ENCODE data around the gene CCL13. TPM values are rescaled to one million over a fixed set of nuclear protein-coding genes. Genes with fewer than 3 reads are reported as not detected.
A peak's percentile ranks its signal among the peaks of the same experiment; 100 is the strongest.

CCL13 gene
- polyA plus RNA-seq, 2 of the 4 experiments (the other 2 are of a cell fraction), result not detected

- H3K4me3 ChIP-seq, result no peak overlapping the region
- no peak overlapping the region for H3K27ac ChIP-seq
- H3K4me1 ChIP-seq, result no peaks in the 10 kb centered on the region; the same call in 2 of the 3 replicates
- WGBS (ENCODE audit: missing lambda C conversion rate), result 16% methylated on average over 5 of the region's 5 CpGs
- FAIRE-seq (no peak), DNase-seq (ENCODE audit: low read depth in 1 of 2, low spot score in 1 of 2) (peak in 1 of 2 experiments; percentile 13), ATAC-seq (no peak)
- CTCF ChIA-PET, result interaction anchor here (1.8 to 2.6 kb wide), 2 partner anchors 49 to 111 kb away, joined by 4 to 11 read pairs; no protein-coding TSS in a partner anchor
- H3K9me3 ChIP-seq, result no peaks in the 10 kb centered on the region
- no peak overlapping the region for H3K4me2 ChIP-seq
- TF ChIP-seq ZC3H11A (IDR thresholded peaks at IDR 0.05) (no peak), MAZ (IDR thresholded peaks at IDR 0.05; ENCODE audit: borderline replicate concordance, low read depth, low read length) (no peak), NPAS2 (CRISPR knock-in tag; IDR thresholded peaks at IDR 0.05; ENCODE audit: borderline replicate concordance) (no peak), HOXA7 (CRISPR knock-in tag; IDR thresholded peaks at IDR 0.05) (no peak), RFX5 (IDR thresholded peaks at IDR 0.05) (no peak), CHD4 (IDR thresholded peaks at IDR 0.05; ENCODE audit: borderline replicate concordance) (no peak), MYC (IDR thresholded peaks at IDR 0.05; ENCODE audit: borderline replicate concordance, low read length) (no peak), CBX2 (IDR thresholded peaks at IDR 0.05; ENCODE audit: borderline replicate concordance, low read depth) (no peak), PHF8 (IDR thresholded peaks at IDR 0.05; ENCODE audit: borderline replicate concordance, low read depth) (no peak), POLR2AphosphoS2 (conservative IDR thresholded peaks at IDR 0.05; ENCODE audit: low read length) (no peak), RARB (CRISPR knock-in tag; IDR thresholded peaks at IDR 0.05) (no peak)
- POLR2A ChIA-PET, result no interaction called here
Measured at GRCh38 chr17:34312080-34312479, 44.2 kb upstream of the CCL13 start.

GRCh38 chr17:34313164-34313563, 43.1 kb upstream of the CCL13 start:
- ATAC-seq, result no peak
- POLR2A ChIA-PET, result no interaction called here

GRCh38 chr17:34314279-34314678, 42.0 kb upstream of the CCL13 start:
- Histone ChIP-seq H3K27ac (no peak overlapping the region), H3K4me1 (no peaks in the 10 kb centered on the region; the same call in 2 of the 3 replicates), H3K4me3 (no peak overlapping the region), H3K4me2 (0 out of 3 replicates have a peak overlapping the region, but pooled peaks have one; percentile 6), H3K9me3 (no peaks in the 10 kb centered on the region)
- DNase-seq (ENCODE audit: low read depth in 1 of 2, low spot score in 1 of 2) (no peak), FAIRE-seq (no peak), ATAC-seq (no peak)
- no peak for TF ChIP-seq JUNB (IDR thresholded peaks at IDR 0.05)
- peak in 1 of 2 experiments; percentile 48; a peak in 1 of 4 replicates for TF ChIP-seq CEBPB (IDR thresholded peaks at IDR 0.05)
- WGBS (ENCODE audit: missing lambda C conversion rate), result 27% methylated on average over 4 of the region's 4 CpGs
- CTCF ChIA-PET, result interaction anchor here (2.6 kb wide), 1 partner anchor 47 kb away, joined by 11 read pairs; no protein-coding TSS in a partner anchor
- POLR2A ChIA-PET, result no interaction called here

More at GRCh38 chr17:34313164-34313563, 43.1 kb upstream of the CCL13 start:
- H3K4me3 ChIP-seq, result no peak overlapping the region
- DNase-seq (ENCODE audit: low read depth in 1 of 2, low spot score in 1 of 2), result no peak
- no peak overlapping the region for H3K27ac ChIP-seq
- 42% methylated on average over 4 of the region's 4 CpGs for WGBS (ENCODE audit: missing lambda C conversion rate)
- H3K9me3 ChIP-seq, result no peaks in the 10 kb centered on the region
- TF ChIP-seq HOXB5 (CRISPR knock-in tag; IDR thresholded peaks at IDR 0.05), result no peak
- TF ChIP-seq BHLHE40 (IDR thresholded peaks at IDR 0.05; ENCODE audit: low read depth, low read length), result no peak
- TF ChIP-seq FOXS1 (CRISPR knock-in tag; IDR thresholded peaks at IDR 0.05), result no peak
- no peak for TF ChIP-seq MAFK (IDR thresholded peaks at IDR 0.05; ENCODE audit: partially characterized antibody)
- TF ChIP-seq JUN (IDR thresholded peaks at IDR 0.05), result no peak
- TF ChIP-seq RCOR1 (IDR thresholded peaks at IDR 0.05; ENCODE audit: low read depth, low read length), result no peak
- no peak for TF ChIP-seq NPAS2 (CRISPR knock-in tag; IDR thresholded peaks at IDR 0.05; ENCODE audit: borderline replicate concordance)
- no peak for TF ChIP-seq BCL3 (IDR thresholded peaks at IDR 0.05)
- CTCF ChIA-PET, result interaction anchor here (0.6 to 2.6 kb wide), 2 partner anchors 48 to 199 kb away, joined by 4 to 11 read pairs; no protein-coding TSS in a partner anchor
- no peak overlapping the region for H3K4me2 ChIP-seq
- H3K4me1 ChIP-seq, result no peaks in the 10 kb centered on the region; the same call in 2 of the 3 replicates
- FAIRE-seq, result no peak

GRCh38 chr17:34318474-34318873, 37.8 kb upstream of the CCL13 start:
- TF ChIP-seq CEBPB (IDR thresholded peaks at IDR 0.05), result no peak
- no peak for TF ChIP-seq NFE2L2 (conservative IDR thresholded peaks at IDR 0.05; ENCODE audit: low read length)
- 0 out of 5 replicates have a peak, but pooled peaks of 1 of the 2 experiments have one; percentile 10 for TF ChIP-seq RAD21 (conservative IDR thresholded peaks at IDR 0.05 in 1 of 2, IDR thresholded peaks at IDR 0.05 in 1 of 2)
- H3K9me3 ChIP-seq, result no peaks in the 10 kb centered on the region
- no peak overlapping the region for H3K27ac ChIP-seq
- H3K4me1 ChIP-seq, result no peaks in the 10 kb centered on the region
- WGBS (ENCODE audit: missing lambda C conversion rate), result 11% methylated on average over 3 of the region's 3 CpGs
- ATAC-seq (peak; percentile 59 to 81; a peak in 4 of 6 replicates), FAIRE-seq (no peak), DNase-seq (ENCODE audit: low read depth in 1 of 2, low spot score in 1 of 2) (peak; percentile 28 to 35)
- CTCF ChIA-PET, result interaction anchor here (0.8 to 8.2 kb wide), 3 partner anchors 42 to 118 kb away, joined by 3 to 51 read pairs (median 4); no protein-coding TSS in a partner anchor
- H3K4me3 ChIP-seq, result no peak overlapping the region
- POLR2A ChIA-PET, result no interaction called here
- H3K4me2 ChIP-seq, result no peak overlapping the region
